ENCODE measurements around the gene CLIC3.

The CLIC3 gene

GRCh38 chr9:136949239-136949816 is 47.0 kb downstream of the CLIC3 start:
- peak overlapping the region; percentile 97 for H3K27ac ChIP-seq
- no peak for TF ChIP-seq CTCF (conservative IDR thresholded peaks at IDR 0.05)

- peak; percentile 36 for TF ChIP-seq CTCF (conservative IDR thresholded peaks at IDR 0.05)
- H3K27ac ChIP-seq = peak overlapping the region; percentile 97; the same call in 1 of the 2 replicates
These were observed 48.3 kb downstream of the CLIC3 start for GRCh38 chr9:136947955-136948510.

- TF ChIP-seq CTCF (conservative IDR thresholded peaks at IDR 0.05) = no peak
- peak overlapping the region; percentile 97; the same call in 1 of the 2 replicates for H3K27ac ChIP-seq
These were observed 49.1 kb downstream of the CLIC3 start for GRCh38 chr9:136947028-136947891.

- TF ChIP-seq CTCF (conservative IDR thresholded peaks at IDR 0.05) = no peak
- no peak overlapping the region for H3K27ac ChIP-seq
These were observed 49.9 kb downstream of the CLIC3 start for GRCh38 chr9:136946228-136947027.

- no peak for TF ChIP-seq CTCF (conservative IDR thresholded peaks at IDR 0.05)
These were observed 50.8 kb downstream of the CLIC3 start for GRCh38 chr9:136945333-136946227.

More at GRCh38 chr9:136945333-136946227, 50.8 kb downstream of the CLIC3 start:
- H3K27ac ChIP-seq = no peak overlapping the region; the same call in 1 of the 2 replicates

Data from VCaP (cell line).